ENCODE measurements around the gene NECAB3.
A peak's percentile ranks its signal among the peaks of the same experiment; 100 is the strongest.

Gene NECAB3

GRCh38 chr20:33684533-33685327 is 10.5 kb upstream of the NECAB3 start:
- no peak for TF ChIP-seq CTCF (IDR thresholded peaks at IDR 0.05; ENCODE audit: low read depth, low read length, missing control alignments)
- H3K4me3 ChIP-seq (ENCODE audit: low read depth, low read length): peak overlapping the region; percentile 66
- DNase-seq (ENCODE audit: low read depth): no peak

DNA sequence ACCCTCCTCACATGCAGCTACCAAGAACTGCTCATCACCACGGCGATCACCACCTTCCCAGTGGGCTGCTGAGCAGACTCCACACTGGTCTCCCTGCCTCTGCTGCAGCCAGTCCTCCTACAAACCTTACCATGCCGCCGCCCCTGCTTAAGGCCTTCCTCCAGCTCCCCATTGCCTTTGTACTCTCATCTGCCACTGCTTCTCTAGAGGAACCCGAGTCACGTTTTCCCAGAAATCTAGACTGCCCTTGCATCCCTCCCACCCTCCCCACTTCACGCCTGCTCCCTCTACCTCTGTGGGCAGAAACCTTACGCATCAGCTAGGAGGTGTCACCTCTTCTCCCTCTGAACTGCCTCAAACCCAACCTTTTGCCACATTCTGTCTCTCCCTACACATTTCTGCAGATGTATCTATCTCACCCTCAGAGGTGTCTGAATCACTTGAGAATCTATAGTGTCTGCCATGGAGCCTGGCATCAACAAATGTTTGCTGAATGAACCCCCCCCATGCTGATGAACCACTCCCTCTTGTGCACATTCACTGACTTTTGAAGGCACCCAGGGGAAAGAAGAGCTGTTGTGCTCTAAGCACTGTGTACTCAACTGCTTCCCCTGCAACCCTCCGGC is 7.6 kb upstream of the NECAB3 start:
- TF ChIP-seq CTCF (IDR thresholded peaks at IDR 0.05; ENCODE audit: low read depth, low read length, missing control alignments): no peak
- no peak overlapping the region for H3K4me3 ChIP-seq (ENCODE audit: low read depth, low read length)

GRCh38 chr20:33681288-33681687 is 7.1 kb upstream of the NECAB3 start:
- no peak for TF ChIP-seq CTCF (IDR thresholded peaks at IDR 0.05; ENCODE audit: low read depth, low read length, missing control alignments)
- H3K4me3 ChIP-seq (ENCODE audit: low read depth, low read length): no peak overlapping the region
- no peak for DNase-seq (ENCODE audit: low read depth)

More for the DNA sequence above, 7.6 kb upstream of the NECAB3 start:
- no peak for DNase-seq (ENCODE audit: low read depth)

- no peak for TF ChIP-seq CTCF (IDR thresholded peaks at IDR 0.05; ENCODE audit: low read depth, low read length, missing control alignments)
- H3K4me3 ChIP-seq (ENCODE audit: low read depth, low read length): no peak overlapping the region
- no peak for DNase-seq (ENCODE audit: low read depth)
Measured at GRCh38 chr20:33680686-33681085, 6.5 kb upstream of the NECAB3 start.

DNA sequence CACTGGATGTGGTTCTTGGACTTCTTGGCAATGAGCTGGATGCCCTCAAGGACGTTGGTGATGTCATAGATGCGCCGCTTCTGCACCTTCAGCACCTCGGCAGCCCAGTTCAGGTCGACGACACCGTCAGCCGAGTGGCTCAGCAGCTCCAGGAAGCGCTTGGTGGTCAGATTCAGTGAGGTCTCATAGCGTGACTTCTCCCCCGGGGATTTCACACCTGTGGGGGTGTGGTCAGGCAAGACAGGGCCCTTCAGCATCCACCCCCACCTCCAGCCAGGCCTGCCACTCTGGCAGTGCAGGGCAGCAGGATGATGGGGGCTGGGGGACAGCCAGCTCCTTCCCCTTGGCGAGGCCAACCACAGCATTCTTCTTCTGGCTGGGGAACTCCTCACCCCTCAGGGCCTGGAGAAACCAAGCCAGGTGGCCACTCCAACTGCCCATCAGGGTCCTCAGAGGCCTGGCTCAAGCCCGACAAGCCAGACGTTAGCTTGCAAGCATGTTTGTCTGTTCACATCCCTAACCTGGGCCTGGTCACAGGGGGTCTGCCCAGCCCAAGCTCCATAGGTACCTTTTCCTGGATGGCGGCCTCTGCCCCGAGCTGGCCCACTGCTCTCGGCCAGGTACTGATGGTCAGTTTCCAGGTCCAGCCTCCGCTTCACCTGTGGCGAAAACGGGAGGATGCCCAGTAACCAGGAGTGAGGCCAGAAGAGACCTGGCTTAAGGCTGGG is 5.7 kb upstream of the NECAB3 start:
- no peak overlapping the region for H3K4me3 ChIP-seq (ENCODE audit: low read depth, low read length)
- TF ChIP-seq CTCF (IDR thresholded peaks at IDR 0.05; ENCODE audit: low read depth, low read length, missing control alignments): no peak
- DNase-seq (ENCODE audit: low read depth): peak; percentile 65

GRCh38 chr20:33677991-33678702 is 3.9 kb upstream of the NECAB3 start:
- no peak for TF ChIP-seq CTCF (IDR thresholded peaks at IDR 0.05; ENCODE audit: low read depth, low read length, missing control alignments)
- no peak for DNase-seq (ENCODE audit: low read depth)
- no peak overlapping the region for H3K4me3 ChIP-seq (ENCODE audit: low read depth, low read length)
